ENCODE data around the gene TFCP2.

TFCP2 gene

GRCh38 chr12:51150777-51151176, 22.2 kb downstream of the TFCP2 start:
- Histone ChIP-seq H3K4me2 (ENCODE audit: low read length) (no peak overlapping the region), H3K4me1 (no peaks in the 10 kb centered on the region), H3K9me3 (ENCODE audit: control insufficient read depth, low read length) (no peaks in the 10 kb centered on the region), H3K4me3 (ENCODE audit: low read depth, low read length) (no peak overlapping the region), H2AFZ (no peak overlapping the region), H3K36me3 (ENCODE audit: control insufficient read depth, insufficient read depth, low read length) (no peaks in the 10 kb centered on the region), H3K27me3 (ENCODE audit: control insufficient read depth, insufficient read depth, low read length) (no peaks in the 10 kb centered on the region), H3K9ac (no peak overlapping the region), H3K27ac (no peak overlapping the region), H3K79me2 (peaks cover 6% of the 10 kb centered on the region)
- no peak for TF ChIP-seq CTCF (IDR thresholded peaks at IDR 0.05)

GRCh38 chr12:51147309-51147708, 25.6 kb downstream of the TFCP2 start:
- Histone ChIP-seq H3K4me3 (ENCODE audit: low read depth, low read length) (no peak overlapping the region), H3K9ac (no peak overlapping the region), H3K9me3 (ENCODE audit: control insufficient read depth, low read length) (no peaks in the 10 kb centered on the region), H2AFZ (no peak overlapping the region), H3K79me2 (peaks cover 24% of the 10 kb centered on the region), H3K36me3 (ENCODE audit: control insufficient read depth, insufficient read depth, low read length) (no peaks in the 10 kb centered on the region), H3K4me2 (ENCODE audit: low read length) (no peak overlapping the region), H3K27me3 (ENCODE audit: control insufficient read depth, insufficient read depth, low read length) (no peaks in the 10 kb centered on the region), H3K27ac (no peak overlapping the region), H3K4me1 (no peaks in the 10 kb centered on the region)
- TF ChIP-seq CTCF (IDR thresholded peaks at IDR 0.05), result no peak

GRCh38 chr12:51139292-51139844, 33.6 kb downstream of the TFCP2 start:
- no peak overlapping the region for H3K4me2 ChIP-seq (ENCODE audit: low read length)
- no peaks in the 10 kb centered on the region for H3K27me3 ChIP-seq (ENCODE audit: control insufficient read depth, insufficient read depth, low read length)
- no peaks in the 10 kb centered on the region for H3K9me3 ChIP-seq (ENCODE audit: control insufficient read depth, low read length)
- H3K36me3 ChIP-seq (ENCODE audit: control insufficient read depth, insufficient read depth, low read length), result no peaks in the 10 kb centered on the region
- peaks cover 7% of the 10 kb centered on the region for H3K4me1 ChIP-seq
- H3K27ac ChIP-seq, result no peak overlapping the region
- no peak overlapping the region for H2AFZ ChIP-seq
- H3K79me2 ChIP-seq, result peaks cover 17% of the 10 kb centered on the region
- TF ChIP-seq CTCF (IDR thresholded peaks at IDR 0.05), result no peak
- no peak overlapping the region for H3K4me3 ChIP-seq (ENCODE audit: low read depth, low read length)
- H3K9ac ChIP-seq, result no peak overlapping the region

GRCh38 chr12:51132693-51133092, 40.2 kb downstream of the TFCP2 start:
- no peaks in the 10 kb centered on the region for H3K36me3 ChIP-seq (ENCODE audit: control insufficient read depth, insufficient read depth, low read length)

More at GRCh38 chr12:51132693-51133092, 40.2 kb downstream of the TFCP2 start:
- Histone ChIP-seq H3K27me3 (ENCODE audit: control insufficient read depth, insufficient read depth, low read length) (no peaks in the 10 kb centered on the region), H2AFZ (no peak overlapping the region), H3K9ac (no peak overlapping the region), H3K4me1 (peaks cover 7% of the 10 kb centered on the region), H3K79me2 (peaks cover 2% of the 10 kb centered on the region), H3K27ac (no peak overlapping the region), H3K4me2 (ENCODE audit: low read length) (no peak overlapping the region), H3K4me3 (ENCODE audit: low read depth, low read length) (no peak overlapping the region), H3K9me3 (ENCODE audit: control insufficient read depth, low read length) (no peaks in the 10 kb centered on the region)
- TF ChIP-seq CTCF (IDR thresholded peaks at IDR 0.05), result no peak
